Sigmoid colon (tissue), 4 donors: Measurements from ENCODE around the gene PISD.

Experiments
- EP300 ChIP-seq, 4 donors: sonication (generic); formaldehyde crosslinking; IDR thresholded peaks; one replicate each; pipeline ENCODE4 v1.6.1; 2017; ENCODE audit warnings: antibody characterized with exemption in 4 of 4
- POLR2A ChIP-seq, 2 donors: fragments of 450-650 bp; IDR thresholded peaks; one replicate each; pipeline ENCODE4 v1.6.1; 2016; ENCODE audit warnings: antibody characterized with exemption in 2 of 2, mild to moderate bottlenecking in 2 of 2, moderate library complexity in 2 of 2
- POLR2AphosphoS5 ChIP-seq, 4 donors: sonication (generic); formaldehyde crosslinking; IDR thresholded peaks; one replicate each; pipeline ENCODE4 v1.6.1; 2017; ENCODE audit warnings: antibody characterized with exemption in 4 of 4
- TF ChIP-seq, protein P1 (sequence below), 4 experiments: fragments of 450-650 bp in 3 of 4; fragments of 200-600 bp in 1 of 4; IDR thresholded peaks; one replicate each; pipeline ENCODE4 v1.5.1; 2016 to 2019; ENCODE audit warnings: antibody characterized with exemption in 4 of 4, mild to moderate bottlenecking in 3 of 4, moderate library complexity in 2 of 4

DNA sequence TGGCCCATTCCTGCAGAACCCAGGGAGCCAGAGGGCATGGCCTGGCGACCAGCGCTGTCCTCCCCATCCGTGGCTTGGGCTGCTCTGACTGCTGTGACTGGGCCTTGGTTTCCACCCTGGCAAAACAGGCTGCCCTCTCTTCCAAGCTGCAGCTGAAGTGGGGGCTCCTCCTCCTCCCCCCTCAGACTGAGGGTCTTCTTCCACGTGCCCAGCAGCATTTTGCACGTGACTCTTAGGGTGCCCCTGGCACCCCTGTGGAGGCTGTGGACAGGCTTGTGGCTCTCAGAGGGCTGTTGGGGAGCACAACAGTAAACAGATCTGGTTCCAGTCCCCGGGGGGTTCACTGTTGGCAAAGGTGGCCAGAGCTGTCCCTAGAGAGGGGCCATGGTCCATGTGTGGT lies 51.4 kb downstream of the PISD start:
- TF ChIP-seq, protein P1, sequence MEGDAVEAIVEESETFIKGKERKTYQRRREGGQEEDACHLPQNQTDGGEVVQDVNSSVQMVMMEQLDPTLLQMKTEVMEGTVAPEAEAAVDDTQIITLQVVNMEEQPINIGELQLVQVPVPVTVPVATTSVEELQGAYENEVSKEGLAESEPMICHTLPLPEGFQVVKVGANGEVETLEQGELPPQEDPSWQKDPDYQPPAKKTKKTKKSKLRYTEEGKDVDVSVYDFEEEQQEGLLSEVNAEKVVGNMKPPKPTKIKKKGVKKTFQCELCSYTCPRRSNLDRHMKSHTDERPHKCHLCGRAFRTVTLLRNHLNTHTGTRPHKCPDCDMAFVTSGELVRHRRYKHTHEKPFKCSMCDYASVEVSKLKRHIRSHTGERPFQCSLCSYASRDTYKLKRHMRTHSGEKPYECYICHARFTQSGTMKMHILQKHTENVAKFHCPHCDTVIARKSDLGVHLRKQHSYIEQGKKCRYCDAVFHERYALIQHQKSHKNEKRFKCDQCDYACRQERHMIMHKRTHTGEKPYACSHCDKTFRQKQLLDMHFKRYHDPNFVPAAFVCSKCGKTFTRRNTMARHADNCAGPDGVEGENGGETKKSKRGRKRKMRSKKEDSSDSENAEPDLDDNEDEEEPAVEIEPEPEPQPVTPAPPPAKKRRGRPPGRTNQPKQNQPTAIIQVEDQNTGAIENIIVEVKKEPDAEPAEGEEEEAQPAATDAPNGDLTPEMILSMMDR (IDR thresholded peaks at IDR 0.05) = no peak
- TF ChIP-seq POLR2A (IDR thresholded peaks at IDR 0.05) (no peak), POLR2AphosphoS5 (IDR thresholded peaks at IDR 0.05) (no peak), EP300 (IDR thresholded peaks at IDR 0.05) (no peak)
